ENCODE results near the gene PAK5.
A peak's percentile ranks its signal among the peaks of the same experiment; 100 is the strongest.

PAK5 gene

DNA sequence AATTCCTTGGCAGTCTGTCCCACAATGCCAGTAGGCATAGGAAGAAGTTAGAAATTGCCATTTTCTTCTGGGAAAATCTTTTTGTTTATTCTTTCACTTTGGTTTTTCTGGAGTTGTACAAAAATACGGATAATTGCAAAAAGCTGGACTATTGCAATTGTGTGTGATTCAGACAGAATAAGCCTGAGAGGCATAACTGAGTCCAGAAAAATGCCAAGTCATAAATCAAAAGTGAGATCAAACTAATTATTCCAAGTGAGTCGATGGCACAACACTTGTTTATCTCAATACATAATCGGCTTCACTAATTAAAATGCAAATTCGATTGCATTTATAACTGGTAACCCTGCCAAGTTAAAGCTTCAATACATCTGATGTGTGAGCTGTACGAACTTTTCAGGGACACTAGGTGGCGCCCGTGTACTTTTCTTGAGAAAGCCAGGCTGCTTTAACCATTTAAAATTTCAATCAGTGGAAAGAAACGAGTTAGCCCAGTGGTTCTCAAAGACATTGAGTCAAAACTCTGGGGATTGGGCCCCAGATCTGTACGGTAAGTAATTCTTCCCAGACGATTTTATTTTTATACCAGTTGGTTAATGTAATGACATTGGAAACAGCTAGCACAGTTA lies 221.9 kb downstream of the PAK5 start:
- DNase-seq (ENCODE audit: low spot score): peak; percentile 48
- TF ChIP-seq, protein P1, sequence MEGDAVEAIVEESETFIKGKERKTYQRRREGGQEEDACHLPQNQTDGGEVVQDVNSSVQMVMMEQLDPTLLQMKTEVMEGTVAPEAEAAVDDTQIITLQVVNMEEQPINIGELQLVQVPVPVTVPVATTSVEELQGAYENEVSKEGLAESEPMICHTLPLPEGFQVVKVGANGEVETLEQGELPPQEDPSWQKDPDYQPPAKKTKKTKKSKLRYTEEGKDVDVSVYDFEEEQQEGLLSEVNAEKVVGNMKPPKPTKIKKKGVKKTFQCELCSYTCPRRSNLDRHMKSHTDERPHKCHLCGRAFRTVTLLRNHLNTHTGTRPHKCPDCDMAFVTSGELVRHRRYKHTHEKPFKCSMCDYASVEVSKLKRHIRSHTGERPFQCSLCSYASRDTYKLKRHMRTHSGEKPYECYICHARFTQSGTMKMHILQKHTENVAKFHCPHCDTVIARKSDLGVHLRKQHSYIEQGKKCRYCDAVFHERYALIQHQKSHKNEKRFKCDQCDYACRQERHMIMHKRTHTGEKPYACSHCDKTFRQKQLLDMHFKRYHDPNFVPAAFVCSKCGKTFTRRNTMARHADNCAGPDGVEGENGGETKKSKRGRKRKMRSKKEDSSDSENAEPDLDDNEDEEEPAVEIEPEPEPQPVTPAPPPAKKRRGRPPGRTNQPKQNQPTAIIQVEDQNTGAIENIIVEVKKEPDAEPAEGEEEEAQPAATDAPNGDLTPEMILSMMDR (IDR thresholded peaks at IDR 0.05; ENCODE audit: extremely low read depth, missing control alignments): peak; percentile 50

DNA sequence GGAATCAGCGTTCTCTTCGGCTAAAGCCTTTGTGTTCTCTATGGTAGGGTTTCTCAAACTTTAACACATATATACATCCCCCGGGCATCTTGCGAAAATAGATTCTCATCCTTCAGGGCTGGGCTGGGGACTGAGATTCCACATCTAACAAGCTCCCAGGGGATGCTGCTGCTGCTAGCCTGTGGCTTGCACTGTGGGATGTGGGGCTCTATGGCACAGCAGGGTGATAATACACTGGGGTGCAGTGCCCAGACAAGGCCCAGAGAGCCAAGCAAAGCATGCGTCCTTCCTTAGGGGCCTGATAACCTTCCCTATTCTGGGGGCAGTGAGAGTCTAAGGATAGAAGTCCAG lies 222.4 kb downstream of the PAK5 start:
- TF ChIP-seq, protein P1 (IDR thresholded peaks at IDR 0.05; ENCODE audit: extremely low read depth, missing control alignments): no peak

DNA sequence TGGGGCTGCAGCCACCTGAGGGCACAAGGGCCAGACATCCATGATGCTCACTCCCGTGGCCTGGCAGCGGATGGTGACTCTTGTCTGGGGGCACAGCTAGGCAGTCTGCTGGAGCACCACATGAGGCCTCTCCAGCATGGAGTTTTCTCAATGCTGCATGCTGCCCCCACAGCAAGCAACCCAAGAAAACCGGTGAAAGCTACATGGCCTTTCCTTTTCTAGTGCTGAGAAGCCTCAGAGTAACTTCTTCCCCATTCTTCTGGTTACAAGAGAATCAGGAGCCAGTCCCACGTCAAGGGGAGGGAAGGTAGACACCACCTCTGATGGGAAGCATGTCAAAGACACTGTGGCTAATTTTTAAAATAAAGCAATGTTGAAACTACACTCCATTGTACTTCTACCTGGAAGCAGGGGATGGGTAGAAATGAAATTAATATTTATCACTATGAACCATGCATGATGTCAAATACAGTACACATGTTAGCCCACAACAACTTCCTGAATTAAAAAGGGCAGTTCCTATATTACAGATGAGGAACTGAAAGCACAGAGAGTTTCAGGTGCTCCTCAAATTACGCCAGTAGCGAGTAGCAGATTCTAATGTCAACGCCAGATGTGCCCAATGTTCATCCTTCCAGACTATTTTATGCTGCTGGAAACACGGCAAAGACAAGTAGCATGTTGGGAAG lies 223.0 kb downstream of the PAK5 start:
- TF ChIP-seq, protein P1 (IDR thresholded peaks at IDR 0.05; ENCODE audit: extremely low read depth, missing control alignments): no peak
- peak; percentile 40 for DNase-seq (ENCODE audit: low spot score)

More for the DNA sequence above, 222.4 kb downstream of the PAK5 start:
- DNase-seq (ENCODE audit: low spot score): no peak

DNA sequence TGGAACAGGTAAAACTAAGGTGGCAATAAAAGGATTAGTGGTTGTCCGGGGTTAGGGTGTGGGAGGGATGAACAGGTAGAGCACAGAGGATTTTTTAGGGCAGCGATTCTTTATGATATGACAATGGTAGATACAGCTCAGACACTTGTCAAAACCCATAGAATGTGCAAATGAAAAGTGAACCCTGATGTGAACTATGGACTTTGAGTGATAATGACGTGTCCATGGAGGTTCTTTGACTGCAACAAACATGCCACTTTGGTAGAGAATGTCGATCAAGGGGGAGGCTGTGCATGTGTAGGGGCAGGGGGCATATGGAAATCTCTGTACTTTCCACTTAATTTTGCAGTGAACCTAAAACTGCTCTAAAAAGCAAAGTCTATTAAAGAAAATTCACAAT lies 223.8 kb downstream of the PAK5 start:
- DNase-seq (ENCODE audit: low spot score): no peak
- TF ChIP-seq, protein P1 (IDR thresholded peaks at IDR 0.05; ENCODE audit: extremely low read depth, missing control alignments): no peak

DNA sequence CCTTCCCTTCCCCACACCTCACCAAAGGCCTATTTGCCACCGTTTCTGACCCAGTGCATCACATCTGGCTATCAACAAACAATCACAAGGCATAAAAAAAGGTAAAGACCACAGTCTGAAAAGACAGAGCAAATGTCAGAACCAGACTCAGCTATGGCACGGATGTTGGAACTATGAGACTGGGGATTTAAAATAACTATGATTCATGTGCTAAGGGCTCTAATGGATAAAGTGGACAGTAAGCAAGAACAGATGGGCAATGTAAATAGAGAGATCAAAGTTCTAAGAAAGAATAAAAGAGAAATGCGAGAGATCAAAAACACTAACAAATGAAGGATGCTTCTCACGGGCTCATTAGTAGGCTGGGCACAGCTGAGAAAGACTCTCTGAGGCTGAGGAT lies 225.0 kb downstream of the PAK5 start:
- DNase-seq (ENCODE audit: low spot score): no peak
- TF ChIP-seq, protein P1 (IDR thresholded peaks at IDR 0.05; ENCODE audit: extremely low read depth, missing control alignments): no peak

DNA sequence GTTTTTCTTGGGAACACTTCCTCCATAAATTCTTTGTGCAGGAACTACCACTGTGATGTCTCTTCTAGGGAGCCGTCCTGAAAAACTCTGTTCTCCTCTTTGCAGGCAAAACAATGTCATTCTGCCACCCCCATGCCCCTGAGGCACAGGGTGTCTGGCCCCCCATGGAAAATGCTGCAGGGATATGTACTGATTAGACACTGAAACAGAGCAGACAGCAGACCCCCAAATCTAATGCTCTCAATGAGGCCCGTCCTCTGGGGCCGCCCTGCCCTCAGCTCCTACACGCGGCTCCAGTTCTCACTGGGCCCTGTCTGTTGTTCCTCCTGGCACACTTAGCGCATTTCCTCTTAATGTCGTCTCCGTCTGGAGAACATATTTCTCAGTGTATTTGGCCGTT lies 227.0 kb downstream of the PAK5 start:
- TF ChIP-seq, protein P1 (IDR thresholded peaks at IDR 0.05; ENCODE audit: extremely low read depth, missing control alignments): no peak

DNA sequence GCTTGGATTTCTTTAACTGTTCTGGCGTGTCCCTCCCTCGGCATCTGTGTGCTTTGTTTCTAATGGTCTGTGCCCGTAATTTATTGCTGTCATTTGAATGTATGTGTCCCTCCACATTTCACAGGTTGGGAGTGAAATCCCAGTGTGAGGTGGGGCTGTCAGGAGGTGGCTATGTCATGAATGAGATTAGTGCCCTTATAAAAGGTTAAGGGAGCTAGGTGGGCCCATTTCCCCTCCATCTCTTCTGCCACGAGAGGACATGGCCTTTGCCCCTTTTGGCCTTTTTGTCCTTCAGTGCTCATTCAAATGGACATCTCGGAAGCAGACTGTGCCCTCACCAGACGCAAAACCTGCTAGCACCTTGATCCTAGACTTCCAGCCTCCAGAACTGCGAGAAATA lies 228.2 kb downstream of the PAK5 start:
- TF ChIP-seq, protein P1 (IDR thresholded peaks at IDR 0.05; ENCODE audit: extremely low read depth, missing control alignments): no peak

More for the DNA sequence above, 227.0 kb downstream of the PAK5 start:
- DNase-seq (ENCODE audit: low spot score): no peak

More for the DNA sequence above, 228.2 kb downstream of the PAK5 start:
- DNase-seq (ENCODE audit: low spot score): no peak
